ENCODE data around the gene ANKRD39. TPM values are rescaled to one million over a fixed set of nuclear protein-coding genes. Genes with fewer than 3 reads are reported as not detected.

Gene ANKRD39
- total and polyA plus RNA-seq, 12 donors, result 9.2 to 49.5 (median 22.5) TPM

- Histone ChIP-seq H3K27ac (no peak overlapping the region), H3K9me3 (replicated peaks in 1 of 3) (no peaks in the 10 kb centered on the region), H3K4me1 (replicated peaks in 1 of 2) (peaks cover 4 to 7% of the 10 kb centered on the region in 2 donors), H3K36me3 (replicated peaks in 1 of 2) (no peaks in the 10 kb centered on the region), H3K4me3 (no peak overlapping the region), H3K27me3 (no peaks in the 10 kb centered on the region)
- 89 to 98% (median 93%) methylated on average over 3 to 5 of the region's 5 CpGs for WGBS, 4 donors
- intact Hi-C loops (cut with DNase I), result loop anchor here in 1 of 2 donors (10.0 kb wide), 1 partner anchor 54 kb away; no protein-coding TSS in a partner anchor
- DNase-seq, result no peak
- no peak for TF ChIP-seq POLR2A (IDR thresholded peaks at IDR 0.05)
- TF ChIP-seq CTCF (IDR thresholded peaks at IDR 0.05), result no peak
Measured at GRCh38 chr2:96810783-96811192, 47.0 kb downstream of the ANKRD39 start.

GRCh38 chr2:96809951-96810782 lies 47.6 kb downstream of the ANKRD39 start:
- WGBS, 4 donors, result 81 to 90% (median 84%) methylated on average over 11 to 12 of the region's 12 CpGs

GRCh38 chr2:96809216-96809882 lies 48.5 kb downstream of the ANKRD39 start:
- no peak for DNase-seq
- 88 to 95% (median 89%) methylated on average over 9 to 13 of the region's 13 CpGs for WGBS, 4 donors
- intact Hi-C loops (cut with DNase I), result no loop called here
- no peaks in the 10 kb centered on the region for H3K9me3 ChIP-seq (replicated peaks in 1 of 3)
- no peaks in the 10 kb centered on the region for H3K27me3 ChIP-seq
- no peak for TF ChIP-seq CTCF (IDR thresholded peaks at IDR 0.05)
- TF ChIP-seq POLR2A (IDR thresholded peaks at IDR 0.05), result no peak
- H3K36me3 ChIP-seq (replicated peaks in 1 of 2), result no peaks in the 10 kb centered on the region
- peak overlapping the region in 1 of 5 donors; percentile 49 for H3K27ac ChIP-seq
- no peaks in the 10 kb centered on the region for H3K4me1 ChIP-seq (replicated peaks in 1 of 2)
- no peak overlapping the region for H3K4me3 ChIP-seq

More at GRCh38 chr2:96809951-96810782, 47.6 kb downstream of the ANKRD39 start:
- Histone ChIP-seq H3K4me1 (replicated peaks in 1 of 2) (peaks cover under 1 to 3% of the 10 kb centered on the region in 2 donors), H3K27me3 (no peaks in the 10 kb centered on the region), H3K9me3 (replicated peaks in 1 of 3) (no peaks in the 10 kb centered on the region), H3K27ac (peak overlapping the region in 1 of 5 donors; percentile 49), H3K36me3 (replicated peaks in 1 of 2) (no peaks in the 10 kb centered on the region), H3K4me3 (no peak overlapping the region)
- peak in 1 of 7 donors; percentile 73 for DNase-seq
- TF ChIP-seq POLR2A (IDR thresholded peaks at IDR 0.05) (no peak), CTCF (IDR thresholded peaks at IDR 0.05) (no peak)
- intact Hi-C loops (cut with DNase I), result loop anchor here in 1 of 2 donors (10.0 kb wide), 1 partner anchor 55 kb away; no protein-coding TSS in a partner anchor

- no peaks in the 10 kb centered on the region for H3K9me3 ChIP-seq (replicated peaks in 1 of 3)
- no peak for DNase-seq
- no peaks in the 10 kb centered on the region for H3K27me3 ChIP-seq
- no peak overlapping the region for H3K27ac ChIP-seq
- WGBS, 4 donors, result 88 to 90% (median 89%) methylated on average over 7 to 10 of the region's 10 CpGs
- H3K4me3 ChIP-seq, result no peak overlapping the region
- TF ChIP-seq POLR2A (IDR thresholded peaks at IDR 0.05) (no peak), CTCF (IDR thresholded peaks at IDR 0.05) (no peak)
- intact Hi-C loops (cut with DNase I), result no loop called here
- H3K4me1 ChIP-seq (replicated peaks in 1 of 2), result no peaks in the 10 kb centered on the region
- H3K36me3 ChIP-seq (replicated peaks in 1 of 2), result no peaks in the 10 kb centered on the region
Measured at GRCh38 chr2:96808176-96808837, 49.5 kb downstream of the ANKRD39 start.

Data from adrenal gland (tissue), 12 donors.